T-cell (primary cell): Measurements from ENCODE around the gene OR2D2. TPM values are rescaled to one million over a fixed set of nuclear protein-coding genes. Genes with fewer than 3 reads are reported as not detected.
"Not testable (repeated sequence)": the region's sequence is repeated elsewhere in the genome, so short reads cannot be mapped to it uniquely, and the experiment has no call there.

ENCODE experiments used
- ATAC-seq, 4 experiments: fragments of 200-7000 bp in 3 of 4; fragments of 150-1000 bp in 1 of 4; cut with Tn5 transposase; replicated peaks in 1 of 4; 1 replicate in 3 of 4; 2 replicates in 1 of 4; pipeline ENCODE4 v1.10.0; 2021; ENCODE audit warnings: moderate library complexity in 3 of 4, mild to moderate bottlenecking in 2 of 4, moderate number of reproducible peaks in 1 of 4
- CTCF ChIA-PET, 2 donors: fragments of 300-600 bp; sonication (Branson Sonifier 250); formaldehyde crosslinking; loops; one replicate each; lab custom pipeline; 2022; ENCODE audit warnings: antibody characterized with exemption in 2 of 2; lab: Charles Lee
- POLR2A ChIA-PET, 2 donors: fragments of 300-600 bp; sonication (Branson Sonifier 250); formaldehyde crosslinking; loops; one replicate each; lab custom pipeline; 2022; ENCODE audit warnings: antibody characterized with exemption in 2 of 2; lab: Charles Lee
- DNase-seq, 35 experiments: peaks; one replicate each; pipeline versions ENCODE4 v3.0.0 to v3.0.0-alpha.2; 2013 to 2023
- H3K27ac ChIP-seq: one replicate; pipeline ENCODE4 v1.5.1; 2013; ENCODE audit warnings: low read length
- H3K27me3 ChIP-seq, 2 experiments: replicated peaks in 1 of 2; 1 replicate in 1 of 2; 2 replicates in 1 of 2; pipeline versions ENCODE4 v1.6.1 to v1.7.0; 2013; ENCODE audit warnings: low read length in 1 of 2, mixed read lengths in 1 of 2; ENCODE audit not compliant: control insufficient read depth in 2 of 2, insufficient read depth in 2 of 2; ENCODE audit errors: extremely low read depth in 1 of 2
- H3K36me3 ChIP-seq, 2 donors: 1 replicate in 1 of 2; 2 replicates in 1 of 2; pipeline versions ENCODE4 v1.6.1 to v1.7.0; 2013; ENCODE audit warnings: low read length in 1 of 2; ENCODE audit not compliant: control insufficient read depth in 2 of 2, insufficient read depth in 1 of 2; ENCODE audit errors: extremely low read depth in 1 of 2
- H3K4me1 ChIP-seq, 2 experiments: 1 replicate in 1 of 2; 2 replicates in 1 of 2; pipeline versions ENCODE4 v1.6.1 to v1.7.0; 2013; ENCODE audit warnings: low read length in 2 of 2, mixed read lengths in 1 of 2; ENCODE audit not compliant: insufficient read depth in 2 of 2, control insufficient read depth in 1 of 2; ENCODE audit errors: extremely low read depth in 1 of 2
- H3K4me3 ChIP-seq, 2 donors: 1 replicate in 1 of 2; 2 replicates in 1 of 2; pipeline versions ENCODE4 v1.5.1 to v1.7.0; 2013; ENCODE audit warnings: mild to moderate bottlenecking in 2 of 2, low read length in 1 of 2, moderate library complexity in 1 of 2; ENCODE audit not compliant: control insufficient read depth in 1 of 2; ENCODE audit errors: extremely low read depth in 1 of 2
- H3K9me3 ChIP-seq: 2 replicates; pipeline ENCODE4 v1.7.0; 2013
- H3K27ac Mint-ChIP-seq, 2 donors: one replicate each; pipeline ENCODE4 v1.8.0; 2020 to 2021; ENCODE audit warnings: mild to moderate bottlenecking in 2 of 2, mixed read lengths in 2 of 2
- H3K27me3 Mint-ChIP-seq, 2 donors: one replicate each; pipeline ENCODE4 v1.8.0; 2021 to 2022; ENCODE audit warnings: mixed read lengths in 2 of 2
- H3K36me3 Mint-ChIP-seq: one replicate; pipeline ENCODE4 v1.8.0; 2021; ENCODE audit warnings: mixed read lengths
- H3K4me1 Mint-ChIP-seq, 3 donors: one replicate each; pipeline ENCODE4 v1.8.0; 2020 to 2022; ENCODE audit warnings: mixed read lengths in 3 of 3, mild to moderate bottlenecking in 1 of 3
- H3K4me3 Mint-ChIP-seq, 3 donors: one replicate each; pipeline ENCODE4 v1.8.0; 2020 to 2022; ENCODE audit warnings: mild to moderate bottlenecking in 3 of 3, mixed read lengths in 3 of 3, moderate library complexity in 3 of 3
- H3K9me3 Mint-ChIP-seq, 3 donors: one replicate each; pipeline ENCODE4 v1.8.0; 2020 to 2022; ENCODE audit warnings: mixed read lengths in 3 of 3
- WGBS: methylation state at CpG from one replicate; pipeline ENCODE4 v1.1.5; 2013; ENCODE audit warnings: missing lambda C conversion rate; ENCODE audit not compliant: insufficient coverage; 5-methylcytosine and 5-hydroxymethylcytosine counted together
- total RNA-seq, 35 experiments: library from RNA in 6 of 35; stranded (reverse) in 6 of 35; fragments of 120-200 nt in 1 of 35; gene quantifications; one replicate each; pipeline versions ENCODE4 v1.2.1 to v1.2.4 and lab custom pipeline; 2013 to 2026

The OR2D2 gene
- total RNA-seq, 5 donors from 2014 or later (not counting 1 experiment from before 2014, with no cell fraction given): not detected

- H3K36me3 Mint-ChIP-seq: no peaks in the 10 kb centered on the region
- H3K27me3 ChIP-seq: no peaks in the 10 kb centered on the region
- no peaks in the 10 kb centered on the region for H3K9me3 Mint-ChIP-seq
- H3K27ac ChIP-seq: no peak overlapping the region
- WGBS: 83% methylated on average over 1 of the region's 3 CpGs
- ChIA-PET POLR2A (no interaction called here), CTCF (no interaction called here)
- no peaks in the 10 kb centered on the region for H3K36me3 ChIP-seq
- no peak overlapping the region for H3K4me3 ChIP-seq
- H3K27me3 Mint-ChIP-seq: no peaks in the 10 kb centered on the region
- DNase-seq (no peak), ATAC-seq (no peak)
- H3K4me3 Mint-ChIP-seq: no peak overlapping the region
- H3K4me1 Mint-ChIP-seq: peaks cover 0 to 4% (median 2%) of the 10 kb centered on the region in 3 donors
- no peaks in the 10 kb centered on the region for H3K9me3 ChIP-seq
- no peak overlapping the region for H3K27ac Mint-ChIP-seq
- no peaks in the 10 kb centered on the region for H3K4me1 ChIP-seq
These were observed 19.1 kb upstream of the OR2D2 start for GRCh38 chr11:6911378-6911777.

- H3K27me3 Mint-ChIP-seq, H3K27ac Mint-ChIP-seq, H3K36me3 ChIP-seq, H3K4me3 Mint-ChIP-seq, DNase-seq, POLR2A ChIA-PET, H3K4me1 Mint-ChIP-seq, H3K36me3 Mint-ChIP-seq, H3K27ac ChIP-seq, ATAC-seq, H3K4me1 ChIP-seq, H3K9me3 ChIP-seq, H3K9me3 Mint-ChIP-seq, H3K4me3 ChIP-seq, CTCF ChIA-PET, H3K27me3 ChIP-seq: not testable (repeated sequence)
- 81% methylated on average over 10 of the region's 13 CpGs for WGBS
These were observed 12.5 kb upstream of the OR2D2 start for GRCh38 chr11:6904804-6905203.

- Mint-ChIP-seq H3K27me3 (peaks cover 12 to 20% of the 10 kb centered on the region in 2 donors), H3K27ac (no peak overlapping the region), H3K4me1 (no peaks in the 10 kb centered on the region), H3K36me3 (no peaks in the 10 kb centered on the region), H3K9me3 (no peaks in the 10 kb centered on the region), H3K4me3 (no peak overlapping the region)
- H3K27ac ChIP-seq: no peak overlapping the region
- POLR2A ChIA-PET: interaction anchor here in 1 of 2 donors (0.6 kb wide), 1 partner anchor 323 kb away, joined by 3 read pairs; no protein-coding TSS in a partner anchor
- H3K4me3 ChIP-seq: no peak overlapping the region
- no peaks in the 10 kb centered on the region for H3K27me3 ChIP-seq
- DNase-seq: no peak
- no peaks in the 10 kb centered on the region for H3K4me1 ChIP-seq
- no CpG with 5 or more reads among the region's 2 CpGs for WGBS
- H3K36me3 ChIP-seq: no peaks in the 10 kb centered on the region
- CTCF ChIA-PET: interaction anchor here in 1 of 2 donors (0.6 kb wide), 1 partner anchor 37 kb away, joined by 12 read pairs; no protein-coding TSS in a partner anchor
- no peaks in the 10 kb centered on the region for H3K9me3 ChIP-seq
- no peak for ATAC-seq
These were observed 8.2 kb upstream of the OR2D2 start for GRCh38 chr11:6900327-6900999.

- H3K36me3 Mint-ChIP-seq: no peaks in the 10 kb centered on the region
- H3K9me3 Mint-ChIP-seq: no peaks in the 10 kb centered on the region
- no peaks in the 10 kb centered on the region for H3K36me3 ChIP-seq
- no peaks in the 10 kb centered on the region for H3K9me3 ChIP-seq
- H3K27me3 Mint-ChIP-seq: peaks cover 9 to 17% of the 10 kb centered on the region in 2 donors
- no peak overlapping the region for H3K27ac Mint-ChIP-seq
- WGBS: no CpG with 5 or more reads among the region's 1 CpG
- DNase-seq (no peak), ATAC-seq (no peak)
- POLR2A ChIA-PET: no interaction called here
- H3K27me3 ChIP-seq: no peaks in the 10 kb centered on the region
- CTCF ChIA-PET: no interaction called here
- no peak overlapping the region for H3K4me3 ChIP-seq
- no peaks in the 10 kb centered on the region for H3K4me1 Mint-ChIP-seq
- H3K27ac ChIP-seq: no peak overlapping the region
- no peak overlapping the region for H3K4me3 Mint-ChIP-seq
- H3K4me1 ChIP-seq: no peaks in the 10 kb centered on the region
These were observed 6.6 kb upstream of the OR2D2 start for GRCh38 chr11:6898911-6899310.

- Histone ChIP-seq H3K36me3 (no peaks in the 10 kb centered on the region), H3K27ac (no peak overlapping the region), H3K9me3 (no peaks in the 10 kb centered on the region), H3K27me3 (no peaks in the 10 kb centered on the region), H3K4me1 (no peaks in the 10 kb centered on the region), H3K4me3 (no peak overlapping the region)
- Mint-ChIP-seq H3K27me3 (peaks cover 19 to 23% of the 10 kb centered on the region in 2 donors), H3K9me3 (no peaks in the 10 kb centered on the region), H3K4me1 (no peaks in the 10 kb centered on the region), H3K4me3 (no peak overlapping the region), H3K36me3 (no peaks in the 10 kb centered on the region), H3K27ac (no peak overlapping the region)
- CTCF ChIA-PET: no interaction called here
- DNase-seq (no peak), ATAC-seq (no peak)
- POLR2A ChIA-PET: no interaction called here
These were observed 2.7 kb upstream of the OR2D2 start for GRCh38 chr11:6895010-6895409.

GRCh38 chr11:6894097-6894496, 1.8 kb upstream of the OR2D2 start:
- CTCF ChIA-PET: no interaction called here
- H3K4me1 Mint-ChIP-seq: no peaks in the 10 kb centered on the region
- no peaks in the 10 kb centered on the region for H3K36me3 ChIP-seq
- peaks cover 19 to 23% of the 10 kb centered on the region in 2 donors for H3K27me3 Mint-ChIP-seq
- no peak overlapping the region for H3K4me3 Mint-ChIP-seq
- no peaks in the 10 kb centered on the region for H3K4me1 ChIP-seq
- POLR2A ChIA-PET: no interaction called here
- H3K36me3 Mint-ChIP-seq: no peaks in the 10 kb centered on the region
- H3K9me3 Mint-ChIP-seq: no peaks in the 10 kb centered on the region
- no peaks in the 10 kb centered on the region for H3K9me3 ChIP-seq
- no peak overlapping the region for H3K27ac ChIP-seq
- no peaks in the 10 kb centered on the region for H3K27me3 ChIP-seq
- DNase-seq (no peak), ATAC-seq (no peak)
- no peak overlapping the region for H3K4me3 ChIP-seq
- H3K27ac Mint-ChIP-seq: no peak overlapping the region
